HepG2 (cell line): ENCODE results near the gene AP4E1. TPM values are rescaled to one million over a fixed set of nuclear protein-coding genes. Genes with fewer than 3 reads are reported as not detected.

ENCODE experiments used
- ATAC-seq: fragments of 200-7000 bp; cut with Tn5 transposase; 3 replicates; pipeline ENCODE4 v1.9.1; 2020; ENCODE audit warnings: mild to moderate bottlenecking, moderate library complexity
- BruUV-seq: library from RNA; stranded (reverse); fragments of 400-500 nt; replicated peaks from 2 replicates; lab custom pipeline; 2021; lab: Mats Ljungman, UMichigan
- CTCF ChIA-PET: fragments of 300-600 bp; formaldehyde crosslinking; extraction: SDS; loops from one replicate; lab custom pipeline; 2021; ENCODE audit warnings: low total read pairs, inconsistent platforms, low intra/inter-chr PET ratio; lab: Yijun Ruan, JAX
- POLR2A ChIA-PET: fragments of 350-600 bp; sonication (Branson Sonifier 250); formaldehyde crosslinking; loops from one replicate; lab custom pipeline; 2020; ENCODE audit warnings: antibody characterized with exemption, inconsistent platforms; lab: Yijun Ruan, JAX
- DNase-seq: peaks from one replicate; pipeline ENCODE4 v3.0.0-alpha.2; 2015; ENCODE audit warnings: low spot score
- FAIRE-seq: peaks from 3 replicates; lab custom pipeline; 2011; peaks lifted over from hg19 to GRCh38; lab: Jason Lieb, UNC
- H2AFZ ChIP-seq: one replicate; pipeline ENCODE4 v1.6.1; 2011; ENCODE audit warnings: low read length, inconsistent platforms
- H3K27ac ChIP-seq: fragments of 300-600 bp; 3 replicates; pipeline ENCODE4 v1.8.0; 2011; ENCODE audit warnings: mixed run types, mild to moderate bottlenecking, mixed read lengths, low read length, inconsistent platforms; ENCODE audit not compliant: insufficient read depth; ENCODE audit errors: extremely low read length
- H3K27me3 ChIP-seq, 2 experiments: fragments of 200-600 bp in 1 of 2; 2 replicates in 1 of 2; 3 replicates in 1 of 2; pipeline versions ENCODE4 v1.6.0 to v1.8.0; 2011; ENCODE audit warnings: low read length in 2 of 2, mild to moderate bottlenecking in 2 of 2, moderate library complexity in 2 of 2, inconsistent platforms in 1 of 2; ENCODE audit not compliant: insufficient read depth in 2 of 2, control insufficient read depth in 1 of 2
- H3K36me3 ChIP-seq, 2 experiments: fragments of 200-600 bp in 1 of 2; replicated peaks in 1 of 2; 2 replicates in 1 of 2; 3 replicates in 1 of 2; pipeline versions ENCODE4 v1.5.1 to v1.8.0; 2011; ENCODE audit warnings: low read length in 2 of 2, inconsistent platforms in 1 of 2; ENCODE audit not compliant: insufficient read depth in 2 of 2, control insufficient read depth in 1 of 2
- H3K4me1 ChIP-seq: 2 replicates; pipeline ENCODE4 v1.5.1; 2012; ENCODE audit warnings: low read length, inconsistent platforms; ENCODE audit not compliant: insufficient read depth
- H3K4me2 ChIP-seq: 2 replicates; pipeline ENCODE4 v1.6.0; 2011; ENCODE audit warnings: low read depth, low read length, inconsistent platforms
- H3K4me3 ChIP-seq, 3 experiments: fragments of 200-600 bp in 1 of 3; sonication (generic), shearing (Covaris generic) in 1 of 3; replicated peaks in 1 of 3; 2 replicates each; pipeline ENCODE4 v1.5.1; 2011 to 2016; ENCODE audit warnings: low read length in 3 of 3, inconsistent platforms in 2 of 3, low read depth in 2 of 3, mild to moderate bottlenecking in 2 of 3, control low read depth in 1 of 3, mixed read lengths in 1 of 3; ENCODE audit not compliant: insufficient read depth in 1 of 3
- H3K79me2 ChIP-seq: one replicate; pipeline ENCODE4 v1.6.1; 2011; ENCODE audit warnings: low read length, inconsistent platforms; ENCODE audit not compliant: insufficient read depth
- H3K9ac ChIP-seq: 2 replicates; pipeline ENCODE4 v1.6.0; 2011; ENCODE audit warnings: mild to moderate bottlenecking, low read depth, low read length, inconsistent platforms; ENCODE audit not compliant: insufficient read depth
- H3K9me3 ChIP-seq: 2 replicates; pipeline ENCODE4 v1.5.1; 2012; ENCODE audit warnings: mild to moderate bottlenecking, low read length
- H4K20me1 ChIP-seq: 2 replicates; pipeline ENCODE4 v1.6.0; 2011; ENCODE audit warnings: inconsistent platforms, mild to moderate bottlenecking, low read length, moderate library complexity; ENCODE audit not compliant: insufficient read depth
- ETV6 ChIP-seq: sonication (generic); formaldehyde crosslinking; conservative IDR thresholded peaks from 2 replicates; pipeline ENCODE4 v1.4.0; 2020; ENCODE audit warnings: missing genetic modification reagents
- HCFC1 ChIP-seq: fragments of 150-350 bp; IDR thresholded peaks from 2 replicates; pipeline ENCODE4 v1.6.1; 2014; ENCODE audit warnings: low read depth, low read length
- KLF11 ChIP-seq: IDR thresholded peaks from 2 replicates; pipeline ENCODE4 v1.6.1; 2016; ENCODE audit warnings: missing compliant biosample characterization
- PRDM10 ChIP-seq: sonication (generic); formaldehyde crosslinking; IDR thresholded peaks from 2 replicates; pipeline ENCODE4 v1.4.0; 2020; ENCODE audit warnings: low read depth, missing genetic modification reagents
- ZC3H4 ChIP-seq: sonication (generic); formaldehyde crosslinking; IDR thresholded peaks from 2 replicates; pipeline ENCODE4 v1.4.0; 2020; ENCODE audit warnings: missing genetic modification reagents, borderline replicate concordance
- ZNF276 ChIP-seq: sonication (generic); formaldehyde crosslinking; IDR thresholded peaks from 2 replicates; pipeline ENCODE4 v1.4.0; 2020; ENCODE audit warnings: mild to moderate bottlenecking, low read depth, missing genetic modification reagents
- ZNF331 ChIP-seq: sonication (generic); formaldehyde crosslinking; IDR thresholded peaks from 2 replicates; pipeline ENCODE4 v1.4.0; 2020; ENCODE audit warnings: missing genetic modification reagents
- ZNF510 ChIP-seq: sonication (generic); formaldehyde crosslinking; IDR thresholded peaks from 2 replicates; pipeline ENCODE4 v1.4.0; 2020; ENCODE audit warnings: low read depth, mild to moderate bottlenecking, missing genetic modification reagents
- ZNF7 ChIP-seq: IDR thresholded peaks from 2 replicates; pipeline ENCODE4 v1.6.1; 2016; ENCODE audit warnings: missing biosample characterization, missing genetic modification reagents
- WGBS: methylation state at CpG from one replicate; pipeline ENCODE4 v1.1.6; 2017; ENCODE audit warnings: low lambda C conversion rate; 5-methylcytosine and 5-hydroxymethylcytosine counted together
- in situ Hi-C: cut with HindIII; loops from 2 replicates; pipeline ENCODE4 v1.10.0; 2017; ENCODE audit warnings: low pct_unique_long_range_greater_than_20kb; ENCODE audit not compliant: extremely low pct_ligation_motif_present
- intact Hi-C: fragments of 100-400 bp; cut with micrococcal nuclease; formaldehyde crosslinking; loops from one replicate; pipeline ENCODE4 v1.10.0; 2022; ENCODE audit not compliant: unreplicated experiment
- polyA plus RNA-seq, 8 experiments: library from polyadenylated mRNA; depleted of rRNA in 3 of 8; stranded (reverse) in 7 of 8; unstranded in 1 of 8; fragments of >200 nt; fragmentation: Illumina TruSeq in 4 of 8; extraction: Trizol in 4 of 8; gene quantifications; 2 replicates each; pipeline versions ENCODE4 v1.2.1 to v1.2.3, GENCODE V29; 2011 to 2016; ENCODE audit warnings: low read depth in 4 of 8, missing spikeins in 1 of 8, mixed read lengths in 1 of 8; ENCODE audit not compliant: insufficient read depth in 1 of 8
- total RNA-seq, 5 experiments: library from RNA; depleted of rRNA; stranded (reverse); fragments of >200 nt; fragmentation: Illumina TruSeq; extraction: Trizol; gene quantifications; 2 replicates each; pipeline ENCODE4 v1.2.3, GENCODE V29; 2016; ENCODE audit warnings: low read depth in 1 of 5

Gene AP4E1
- total and polyA plus RNA-seq, 2 of the 13 experiments (the other 11 are each of a cell fraction or from before 2014, with no cell fraction given), result 2.2 to 7.8 TPM

DNA sequence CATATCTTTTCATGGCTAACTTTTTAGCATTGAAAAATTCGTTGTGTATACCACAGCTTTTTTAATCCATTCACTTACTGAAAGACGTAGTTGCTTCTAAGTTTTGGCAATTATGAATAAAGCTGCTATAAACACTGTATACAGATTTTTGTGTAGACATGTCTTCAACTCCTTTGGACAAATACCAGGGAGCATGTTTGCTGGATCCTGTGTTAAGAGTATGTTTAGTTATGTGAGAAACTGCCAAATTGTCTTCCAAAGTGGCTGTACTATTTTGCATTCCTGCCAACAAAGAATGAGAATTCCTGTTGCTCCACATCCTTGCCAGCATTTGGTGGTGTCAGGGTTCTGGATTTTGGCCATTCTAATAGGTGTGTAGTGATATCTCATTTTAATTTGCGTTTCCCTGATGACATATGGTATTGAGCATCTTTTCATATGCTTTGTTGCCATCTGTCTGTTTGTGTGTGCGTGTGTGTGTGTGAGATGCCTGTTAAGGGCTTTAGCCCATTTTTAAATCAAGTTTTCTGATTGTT, 98.7 kb downstream of the AP4E1 start:
- Histone ChIP-seq H3K4me3 (no peak overlapping the region), H2AFZ (no peak overlapping the region), H3K4me2 (no peak overlapping the region), H4K20me1 (no peaks in the 10 kb centered on the region), H3K9ac (no peak overlapping the region), H3K36me3 (peaks cover 0 to 4% of the 10 kb centered on the region in 2 experiments; a peak in 1 of 5 replicates), H3K4me1 (no peaks in the 10 kb centered on the region), H3K79me2 (no peaks in the 10 kb centered on the region), H3K9me3 (no peaks in the 10 kb centered on the region), H3K27ac (no peak overlapping the region), H3K27me3 (no peaks in the 10 kb centered on the region)
- WGBS, result 90% methylated on average over 4 of the region's 4 CpGs
- POLR2A ChIA-PET, result no interaction called here
- intact Hi-C loops (no loop called here), in situ Hi-C loops (no loop called here)
- TF ChIP-seq ZNF331, result no peak
- no peak for TF ChIP-seq ETV6
- TF ChIP-seq ZNF276 (CRISPR knock-in tag), result no peak
- no peak for TF ChIP-seq KLF11
- TF ChIP-seq HCFC1, result no peak
- TF ChIP-seq ZNF510, result no peak
- TF ChIP-seq ZC3H4 (CRISPR knock-in tag), result no peak
- TF ChIP-seq ZNF7 (CRISPR knock-in tag), result peak; percentile 80
- TF ChIP-seq PRDM10 (CRISPR knock-in tag), result no peak
- ATAC-seq, result no peak
- BruUV-seq, result no TSS peak
- no peak for FAIRE-seq
- CTCF ChIA-PET, result no interaction called here
- DNase-seq, result no peak
